M059J (cell line): ENCODE data around the gene BDKRB2. TPM values are rescaled to one million over a fixed set of nuclear protein-coding genes. Genes with fewer than 3 reads are reported as not detected.
"Not testable (repeated sequence)": the region's sequence is repeated elsewhere in the genome, so short reads cannot be mapped to it uniquely, and the experiment has no call there.

Experiments used
- DNase-seq: peaks from one replicate; pipeline ENCODE4 v3.0.0-alpha.2; 2012; ENCODE audit warnings: low read depth
- total RNA-seq: library from RNA; depleted of rRNA; stranded (reverse); fragments of >200 nt; shearing (Covaris generic); gene quantifications from 2 replicates; pipeline ENCODE4 v1.2.3, GENCODE V29; 2014

Gene BDKRB2
- total RNA-seq, 1 experiment from 2014 or later: 3.8 TPM

- DNase-seq: no peak
These were observed 19.9 kb downstream of the BDKRB2 start for GRCh38 chr14:96224480-96225096.

GRCh38 chr14:96225213-96225612 is 20.6 kb downstream of the BDKRB2 start:
- no peak for DNase-seq

GRCh38 chr14:96225745-96226151 is 21.1 kb downstream of the BDKRB2 start:
- peak; percentile 50 for DNase-seq

- no peak for DNase-seq
These were observed 22.8 kb downstream of the BDKRB2 start for GRCh38 chr14:96227428-96227827.

- no peak for DNase-seq
These were observed 24.7 kb downstream of the BDKRB2 start for GRCh38 chr14:96229315-96229714.

GRCh38 chr14:96231056-96231455 is 26.4 kb downstream of the BDKRB2 start:
- no peak for DNase-seq

GRCh38 chr14:96231526-96232130 is 27.0 kb downstream of the BDKRB2 start:
- no peak for DNase-seq

GRCh38 chr14:96232506-96232905 is 27.9 kb downstream of the BDKRB2 start:
- DNase-seq: no peak

GRCh38 chr14:96233661-96234060 is 29.0 kb downstream of the BDKRB2 start:
- DNase-seq: no peak

GRCh38 chr14:96235426-96235825 is 30.8 kb downstream of the BDKRB2 start:
- DNase-seq: no peak

- no peak for DNase-seq
These were observed 33.0 kb downstream of the BDKRB2 start for GRCh38 chr14:96237641-96238040.

- no peak for DNase-seq
These were observed 34.1 kb downstream of the BDKRB2 start for GRCh38 chr14:96238676-96239265.

GRCh38 chr14:96239711-96240141 is 35.1 kb downstream of the BDKRB2 start:
- no peak for DNase-seq

- DNase-seq: no peak
These were observed 36.0 kb downstream of the BDKRB2 start for GRCh38 chr14:96240641-96241040.

GRCh38 chr14:96242126-96242525 is 37.5 kb downstream of the BDKRB2 start:
- DNase-seq: no peak

- DNase-seq: no peak
These were observed 39.1 kb downstream of the BDKRB2 start for GRCh38 chr14:96243785-96244184.

- not testable (repeated sequence) for DNase-seq
These were observed 40.4 kb downstream of the BDKRB2 start for GRCh38 chr14:96245074-96245473.

GRCh38 chr14:96245710-96246538 is 41.3 kb downstream of the BDKRB2 start:
- peak; percentile 65 for DNase-seq

GRCh38 chr14:96246539-96246847 is 41.9 kb downstream of the BDKRB2 start:
- DNase-seq: peak; percentile 89

GRCh38 chr14:96247031-96247430 is 42.4 kb downstream of the BDKRB2 start:
- DNase-seq: no peak

- peak; percentile 78 for DNase-seq
These were observed 44.4 kb downstream of the BDKRB2 start for GRCh38 chr14:96249029-96249428.

- DNase-seq: no peak
These were observed 45.8 kb downstream of the BDKRB2 start for GRCh38 chr14:96250485-96250884.
